Skeletal muscle satellite cell (primary cell): ENCODE data around the gene EML2. TPM values are rescaled to one million over a fixed set of nuclear protein-coding genes. Genes with fewer than 3 reads are reported as not detected.
"Not testable (repeated sequence)": the region's sequence is repeated elsewhere in the genome, so short reads cannot be mapped to it uniquely, and the experiment has no call there.

ENCODE experiments used
- H3K27me3 ChIP-seq: 2 replicates; pipeline ENCODE4 v1.7.0; 2013; ENCODE audit warnings: low read length; ENCODE audit not compliant: control insufficient read depth, insufficient read depth
- H3K36me3 ChIP-seq: 2 replicates; pipeline ENCODE4 v1.7.0; 2013; ENCODE audit warnings: mild to moderate bottlenecking, control low read depth, low read length; ENCODE audit not compliant: insufficient read depth
- H3K4me1 ChIP-seq: 2 replicates; pipeline ENCODE4 v1.7.0; 2013; ENCODE audit warnings: low read length; ENCODE audit not compliant: control insufficient read depth, insufficient read depth
- H3K4me2 ChIP-seq: 2 replicates; pipeline ENCODE4 v1.7.0; 2013; ENCODE audit warnings: mild to moderate bottlenecking, low read length
- H3K4me3 ChIP-seq: 2 replicates; pipeline ENCODE4 v1.7.0; 2013; ENCODE audit warnings: low read length
- H3K9ac ChIP-seq: 2 replicates; pipeline ENCODE4 v1.7.0; 2013; ENCODE audit warnings: mild to moderate bottlenecking, low read depth, low read length, moderate library complexity
- H3K9me3 ChIP-seq: replicated peaks from 2 replicates; pipeline ENCODE4 v1.7.0; 2013; ENCODE audit warnings: mild to moderate bottlenecking, control low read depth, low read length
- total RNA-seq: library from RNA; depleted of rRNA; stranded (reverse); fragments of >200 nt; gene quantifications from 2 replicates; pipeline ENCODE4 v1.2.3, GENCODE V29; 2012; rRNA removed

Gene EML2, protein sequence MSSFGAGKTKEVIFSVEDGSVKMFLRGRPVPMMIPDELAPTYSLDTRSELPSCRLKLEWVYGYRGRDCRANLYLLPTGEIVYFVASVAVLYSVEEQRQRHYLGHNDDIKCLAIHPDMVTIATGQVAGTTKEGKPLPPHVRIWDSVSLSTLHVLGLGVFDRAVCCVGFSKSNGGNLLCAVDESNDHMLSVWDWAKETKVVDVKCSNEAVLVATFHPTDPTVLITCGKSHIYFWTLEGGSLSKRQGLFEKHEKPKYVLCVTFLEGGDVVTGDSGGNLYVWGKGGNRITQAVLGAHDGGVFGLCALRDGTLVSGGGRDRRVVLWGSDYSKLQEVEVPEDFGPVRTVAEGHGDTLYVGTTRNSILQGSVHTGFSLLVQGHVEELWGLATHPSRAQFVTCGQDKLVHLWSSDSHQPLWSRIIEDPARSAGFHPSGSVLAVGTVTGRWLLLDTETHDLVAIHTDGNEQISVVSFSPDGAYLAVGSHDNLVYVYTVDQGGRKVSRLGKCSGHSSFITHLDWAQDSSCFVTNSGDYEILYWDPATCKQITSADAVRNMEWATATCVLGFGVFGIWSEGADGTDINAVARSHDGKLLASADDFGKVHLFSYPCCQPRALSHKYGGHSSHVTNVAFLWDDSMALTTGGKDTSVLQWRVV
- total RNA-seq: 19.3 and 25.6 TPM in 2 replicates

DNA sequence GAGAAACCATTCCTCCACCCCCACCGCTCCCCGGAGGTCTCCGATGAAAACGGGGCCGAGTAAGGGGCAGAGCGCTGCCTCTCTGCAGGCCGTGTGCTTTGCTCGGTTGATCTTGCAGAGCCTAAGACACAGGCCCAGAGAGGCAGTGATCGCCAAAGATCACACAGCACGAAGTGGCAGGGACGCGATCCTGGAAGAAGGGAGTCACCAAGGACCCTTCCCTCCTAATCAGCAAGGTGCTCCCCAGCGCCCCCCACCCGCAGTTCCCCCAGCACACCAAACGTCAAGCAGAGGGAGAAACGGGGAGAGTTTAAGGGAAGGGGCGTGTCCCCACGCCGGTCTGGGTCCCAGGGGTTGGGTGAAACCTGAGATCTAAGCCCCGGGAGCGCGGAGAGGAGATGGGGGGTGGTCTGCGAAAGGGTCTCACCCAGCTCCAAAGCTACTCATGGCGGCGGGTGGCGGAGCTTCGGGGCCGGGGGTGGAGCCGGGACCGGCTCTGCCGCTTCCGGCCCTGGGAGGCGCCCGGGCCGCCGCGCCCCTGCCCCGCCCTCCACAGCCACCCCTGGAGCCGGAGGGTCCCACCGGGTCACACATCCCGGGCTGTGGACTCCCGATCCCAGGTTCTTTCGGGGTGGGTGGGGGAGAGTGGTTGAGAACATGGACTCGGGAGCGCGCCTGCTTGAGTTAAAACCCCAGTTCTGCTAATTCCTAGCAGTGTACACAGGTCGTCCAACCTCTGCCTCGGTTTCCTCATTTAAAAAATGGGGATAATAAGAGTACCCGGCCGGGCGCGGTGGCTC lies at the start of gene EML2:
Gene EML2 (minus strand): TSS at position 468 of the 800 bp plus-strand sequence. CDS start 21 bp downstream, at position 447.
- no peaks in the 10 kb centered on the region for H3K27me3 ChIP-seq
- peak within 1 kb of the TSS; percentile 78 for H3K9ac ChIP-seq
- H3K4me1 ChIP-seq: peaks cover 39% of the 10 kb centered on the region
- peak within 1 kb of the TSS; percentile 80 for H3K4me3 ChIP-seq
- peak within 1 kb of the TSS; percentile 86 for H3K4me2 ChIP-seq
- H3K36me3 ChIP-seq: peaks cover 3% of the 10 kb centered on the region
- H3K9me3 ChIP-seq: no peaks in the 10 kb centered on the region

DNA sequence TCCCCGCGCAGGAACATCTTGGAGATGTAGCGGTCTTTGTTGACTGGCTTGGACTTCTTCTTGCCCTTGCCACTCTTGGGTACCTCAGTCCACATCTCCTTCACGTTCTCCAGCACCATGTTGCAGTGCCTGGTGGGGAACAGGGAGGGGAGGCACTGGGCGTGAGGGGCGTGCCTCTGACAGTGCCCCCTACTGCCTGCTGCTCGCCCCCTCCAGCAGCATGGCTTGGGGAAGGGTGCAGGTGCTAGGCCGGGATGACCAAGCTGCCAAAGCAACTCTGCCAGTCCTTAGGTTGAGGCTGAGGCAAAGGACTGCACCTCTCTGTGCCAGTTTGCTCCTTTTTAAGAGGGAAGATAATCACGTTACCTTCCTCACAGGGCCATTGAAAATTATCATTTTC lies 48.4 kb upstream of the EML2 start:
- peaks cover 4% of the 10 kb centered on the region for H3K4me1 ChIP-seq
- no peak overlapping the region for H3K4me2 ChIP-seq
- H3K27me3 ChIP-seq: no peaks in the 10 kb centered on the region
- no peak overlapping the region for H3K4me3 ChIP-seq
- H3K9me3 ChIP-seq: no peaks in the 10 kb centered on the region
- H3K9ac ChIP-seq: no peak overlapping the region
- H3K36me3 ChIP-seq: peaks cover 42% of the 10 kb centered on the region

DNA sequence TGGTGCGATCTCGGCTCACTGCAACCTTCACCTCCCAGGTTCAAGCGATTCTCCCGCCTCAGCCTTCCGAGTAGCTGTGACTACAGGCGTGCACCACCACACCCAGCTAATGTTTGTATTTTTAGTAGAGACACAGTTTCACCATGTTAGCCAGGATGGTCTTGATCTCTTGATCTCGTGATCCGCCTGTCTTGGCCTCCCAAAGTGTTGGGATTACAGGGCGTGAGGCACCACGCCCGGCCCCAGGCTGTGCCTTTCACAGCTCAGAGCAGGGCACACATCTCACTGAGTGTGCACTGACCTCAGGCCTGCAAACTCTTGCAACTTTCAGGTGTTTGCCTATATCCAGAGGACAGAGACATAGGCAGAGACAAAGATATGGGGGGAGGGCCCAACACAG lies 45.8 kb upstream of the EML2 start:
- not testable (repeated sequence) for H3K27me3 ChIP-seq, H3K9me3 ChIP-seq, H3K4me3 ChIP-seq, H3K4me2 ChIP-seq, H3K9ac ChIP-seq
- Histone ChIP-seq H3K36me3 (peaks cover 42% of the 10 kb centered on the region), H3K4me1 (peaks cover 10% of the 10 kb centered on the region)

DNA sequence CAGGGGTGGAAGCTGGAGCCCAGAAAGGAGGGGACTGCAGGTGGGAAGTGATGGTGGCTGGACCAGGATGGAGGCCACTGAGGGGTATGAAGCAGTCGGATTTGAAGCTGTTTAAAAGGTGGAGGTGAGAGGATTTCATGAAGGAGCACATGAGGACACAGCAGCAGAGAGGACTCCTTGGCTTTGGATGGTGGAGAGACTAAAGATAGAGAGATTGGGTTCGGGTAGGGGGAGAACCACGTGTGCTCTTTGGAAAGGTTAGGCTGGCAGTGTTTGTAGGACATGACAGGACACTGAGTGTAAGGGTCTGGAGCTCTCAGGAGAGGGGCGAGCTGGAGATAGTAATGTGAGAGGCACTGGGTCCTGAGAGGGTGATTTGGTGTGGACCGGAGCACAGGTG lies 43.7 kb upstream of the EML2 start:
- Histone ChIP-seq H3K36me3 (peaks cover 31% of the 10 kb centered on the region), H3K4me1 (peaks cover 12% of the 10 kb centered on the region), H3K4me2 (no peak overlapping the region), H3K4me3 (no peak overlapping the region), H3K9ac (no peak overlapping the region), H3K9me3 (no peaks in the 10 kb centered on the region), H3K27me3 (peaks cover 3% of the 10 kb centered on the region)

DNA sequence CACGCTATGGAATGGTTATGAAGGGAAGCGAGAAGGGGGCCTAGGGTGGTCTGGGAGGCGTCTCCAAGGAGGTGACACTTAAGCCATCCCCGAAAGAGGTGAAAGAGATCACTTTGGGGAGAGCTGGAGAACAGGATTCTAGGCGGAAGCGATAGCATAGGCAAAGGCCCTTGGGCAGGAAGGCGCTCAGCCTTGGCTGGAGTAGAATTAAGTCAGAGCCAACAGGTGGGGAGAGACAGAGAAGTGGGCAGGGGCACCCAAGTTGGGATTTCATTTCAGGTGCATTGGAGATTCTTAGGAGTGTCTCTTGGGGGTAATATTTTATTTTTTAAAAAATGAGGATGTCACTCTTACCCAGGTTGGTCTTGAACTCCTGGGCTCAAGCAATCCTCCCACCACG lies 42.9 kb upstream of the EML2 start:
- Histone ChIP-seq H3K9ac (no peak overlapping the region), H3K4me1 (peaks cover 18% of the 10 kb centered on the region), H3K4me2 (peak overlapping the region; percentile 91), H3K4me3 (no peak overlapping the region), H3K36me3 (peaks cover 23% of the 10 kb centered on the region), H3K27me3 (peaks cover 10% of the 10 kb centered on the region), H3K9me3 (no peaks in the 10 kb centered on the region)

DNA sequence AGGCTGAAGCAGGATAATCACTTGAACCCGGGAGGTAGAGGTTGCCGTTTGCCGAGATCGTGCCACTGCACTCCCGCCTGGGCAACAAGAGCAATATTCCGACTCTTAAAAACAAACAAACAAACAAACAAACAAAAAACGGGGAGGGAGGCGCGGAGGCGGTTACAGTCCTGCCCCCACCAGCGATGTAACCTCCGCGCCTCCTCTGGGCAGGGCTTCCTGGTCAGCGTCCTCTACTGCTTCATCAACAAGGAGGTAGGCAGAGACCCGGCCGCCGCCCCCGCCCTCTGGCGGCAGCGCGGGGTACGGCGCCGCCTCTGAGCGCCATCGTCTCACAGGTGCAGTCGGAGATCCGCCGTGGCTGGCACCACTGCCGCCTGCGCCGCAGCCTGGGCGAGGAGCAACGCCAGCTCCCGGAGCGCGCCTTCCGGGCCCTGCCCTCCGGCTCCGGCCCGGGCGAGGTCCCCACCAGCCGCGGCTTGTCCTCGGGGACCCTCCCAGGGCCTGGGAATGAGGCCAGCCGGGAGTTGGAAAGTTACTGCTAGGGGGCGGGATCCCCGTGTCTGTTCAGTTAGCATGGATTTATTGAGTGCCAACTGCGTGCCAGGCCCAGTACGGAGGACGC lies 42.3 kb upstream of the EML2 start:
- H3K9me3 ChIP-seq: no peaks in the 10 kb centered on the region
- H3K36me3 ChIP-seq: peaks cover 21% of the 10 kb centered on the region
- peak overlapping the region; percentile 67 for H3K4me3 ChIP-seq
- H3K9ac ChIP-seq: peak overlapping the region; percentile 50
- H3K4me2 ChIP-seq: peak overlapping the region; percentile 91
- H3K27me3 ChIP-seq: peaks cover 15% of the 10 kb centered on the region
- peaks cover 18% of the 10 kb centered on the region for H3K4me1 ChIP-seq

DNA sequence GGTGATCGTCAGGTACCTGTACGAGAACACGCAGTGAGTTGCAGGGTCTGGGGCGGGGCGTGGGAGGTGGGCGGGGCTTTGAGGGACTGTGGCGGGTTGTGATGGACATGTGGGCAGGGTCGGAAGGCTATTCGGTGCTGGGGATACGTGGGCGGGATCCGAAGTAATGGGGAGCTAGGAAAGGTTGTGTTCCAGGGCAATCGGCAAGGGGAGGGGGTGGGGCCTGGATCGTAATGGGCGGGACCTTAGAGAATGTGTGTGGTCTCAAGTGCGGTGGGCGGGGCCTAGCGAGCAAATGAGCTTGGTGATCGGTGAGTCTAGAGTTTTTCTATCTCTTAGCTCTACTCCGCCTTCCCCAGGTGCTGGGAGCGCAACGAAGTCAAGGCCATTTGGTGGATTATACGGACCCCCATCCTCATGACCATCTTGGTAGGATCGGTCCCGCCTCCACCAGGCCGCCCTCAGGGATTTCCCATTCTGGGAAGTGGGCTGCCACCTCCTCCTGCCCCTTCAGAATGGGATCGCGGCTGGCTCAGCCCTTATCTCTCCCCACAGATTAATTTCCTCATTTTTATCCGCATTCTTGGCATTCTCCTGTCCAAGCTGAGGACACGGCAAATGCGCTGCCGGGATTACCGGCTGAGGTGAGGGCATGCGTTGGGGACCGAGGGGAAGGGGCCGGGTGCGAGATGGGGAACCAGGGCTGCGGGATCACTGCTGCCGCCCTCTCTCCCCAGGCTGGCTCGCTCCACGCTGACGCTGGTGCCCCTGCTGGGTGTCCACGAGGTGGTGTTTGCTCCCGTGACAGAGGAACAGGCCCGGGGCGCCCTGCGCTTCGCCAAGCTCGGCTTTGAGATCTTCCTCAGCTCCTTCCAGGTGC lies 38.4 kb upstream of the EML2 start:
- H3K27me3 ChIP-seq: peaks cover 34% of the 10 kb centered on the region
- no peaks in the 10 kb centered on the region for H3K36me3 ChIP-seq
- H3K9me3 ChIP-seq: no peaks in the 10 kb centered on the region
- peak overlapping the region; percentile 74 for H3K4me2 ChIP-seq
- H3K9ac ChIP-seq: no peak overlapping the region
- H3K4me3 ChIP-seq: peak overlapping the region; percentile 49
- peaks cover 18% of the 10 kb centered on the region for H3K4me1 ChIP-seq

DNA sequence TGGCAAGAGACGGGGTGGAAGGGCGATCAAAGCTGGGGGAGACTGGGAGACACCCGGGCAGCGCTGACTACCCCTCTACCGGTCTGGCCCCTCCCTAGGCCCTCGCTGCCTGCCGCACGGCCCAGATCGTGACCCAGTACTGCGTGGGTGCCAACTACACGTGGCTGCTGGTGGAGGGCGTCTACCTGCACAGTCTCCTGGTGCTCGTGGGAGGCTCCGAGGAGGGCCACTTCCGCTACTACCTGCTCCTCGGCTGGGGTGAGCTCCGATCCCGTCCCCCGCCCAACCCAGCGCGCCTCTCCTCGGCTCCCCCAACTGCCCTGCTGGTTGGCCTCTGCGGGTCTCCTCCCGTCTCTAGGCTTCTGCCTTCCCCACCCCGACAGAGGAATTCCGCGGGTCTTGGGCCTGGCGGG lies 37.7 kb upstream of the EML2 start:
- Histone ChIP-seq H3K9ac (no peak overlapping the region), H3K27me3 (peaks cover 35% of the 10 kb centered on the region)

DNA sequence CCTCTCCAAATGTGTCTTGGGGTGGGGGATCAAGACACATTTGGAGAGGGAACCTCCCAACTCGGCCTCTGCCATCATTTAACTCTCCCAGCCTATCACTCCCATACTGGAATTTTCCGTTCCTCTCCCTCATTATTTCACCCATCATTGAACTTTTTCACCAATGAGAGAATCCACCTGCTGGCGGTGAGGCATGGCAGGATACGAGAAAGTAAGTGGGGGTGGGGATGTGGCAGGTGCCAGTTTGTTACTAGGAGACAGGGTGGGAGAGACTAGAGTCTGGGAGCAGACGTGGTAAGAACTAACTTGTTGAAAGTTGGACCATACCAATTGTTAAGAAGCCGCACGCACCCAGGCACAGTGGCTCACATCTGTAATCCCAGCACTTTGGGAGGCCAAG lies 35.7 kb upstream of the EML2 start:
- Histone ChIP-seq H3K36me3 (no peaks in the 10 kb centered on the region), H3K4me3 (no peak overlapping the region), H3K27me3 (peaks cover 50% of the 10 kb centered on the region), H3K4me2 (no peak overlapping the region), H3K9ac (no peak overlapping the region), H3K4me1 (peaks cover 8% of the 10 kb centered on the region), H3K9me3 (no peaks in the 10 kb centered on the region)

More for the DNA sequence above, 37.7 kb upstream of the EML2 start:
- Histone ChIP-seq H3K4me1 (peaks cover 17% of the 10 kb centered on the region), H3K9me3 (no peaks in the 10 kb centered on the region), H3K36me3 (no peaks in the 10 kb centered on the region), H3K4me3 (no peak overlapping the region), H3K4me2 (peak overlapping the region; percentile 31)

DNA sequence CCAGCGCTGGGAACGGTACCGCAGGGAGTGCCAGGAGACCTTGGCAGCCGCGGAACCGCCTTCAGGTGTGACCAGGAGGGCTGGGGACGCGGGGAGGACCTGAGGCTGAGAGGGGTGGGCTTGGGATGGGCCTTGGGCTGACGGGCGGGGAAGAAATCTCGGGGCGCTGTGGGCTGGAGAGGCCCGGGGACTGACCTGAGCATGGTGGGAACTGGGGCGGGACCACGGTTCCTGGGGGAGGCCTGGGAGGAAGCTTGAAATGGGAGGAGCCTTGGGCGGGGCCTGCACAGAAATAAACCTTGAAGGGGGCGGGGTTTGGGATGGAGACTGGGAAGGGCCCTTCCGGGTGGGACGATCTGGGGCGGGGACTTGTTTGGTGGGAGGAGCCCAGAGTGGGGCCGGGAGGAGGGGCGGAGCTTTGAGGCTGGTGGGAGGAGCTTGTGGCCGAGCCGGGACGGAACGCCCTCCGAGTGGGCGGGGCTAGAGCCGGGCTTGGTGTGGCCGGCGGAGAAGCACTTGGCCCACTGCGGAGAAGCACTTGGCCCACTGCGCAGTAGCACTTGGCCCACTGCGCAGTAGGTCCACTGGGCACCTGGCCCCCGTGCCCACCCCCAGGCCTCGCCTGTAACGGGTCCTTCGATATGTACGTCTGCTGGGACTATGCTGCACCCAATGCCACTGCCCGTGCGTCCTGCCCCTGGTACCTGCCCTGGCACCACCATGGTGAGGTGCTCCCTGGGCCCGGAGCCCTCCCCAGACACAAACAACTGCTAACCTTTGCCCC lies 31.7 kb upstream of the EML2 start:
- no peaks in the 10 kb centered on the region for H3K36me3 ChIP-seq
- no peak overlapping the region for H3K9ac ChIP-seq
- H3K4me2 ChIP-seq: peak overlapping the region; percentile 29
- H3K4me1 ChIP-seq: peaks cover 17% of the 10 kb centered on the region
- no peaks in the 10 kb centered on the region for H3K9me3 ChIP-seq
- no peak overlapping the region for H3K4me3 ChIP-seq
- H3K27me3 ChIP-seq: peaks cover 55% of the 10 kb centered on the region
